Gastroesophageal sphincter (tissue), 3 donors: ENCODE measurements around the gene SLC22A5.

Source experiments
- EP300 ChIP-seq: sonication (generic); formaldehyde crosslinking; IDR thresholded peaks from one replicate; pipeline ENCODE4 v1.6.1; 2017; ENCODE audit warnings: antibody characterized with exemption, mild to moderate bottlenecking
- POLR2AphosphoS5 ChIP-seq: sonication (generic); formaldehyde crosslinking; IDR thresholded peaks from one replicate; pipeline ENCODE4 v1.6.1; 2017; ENCODE audit warnings: antibody characterized with exemption
- TF ChIP-seq, protein P1 (sequence below), 4 experiments: fragments of 200-600 bp in 2 of 4; fragments of 450-650 bp in 2 of 4; sonication (generic) in 1 of 4; IDR thresholded peaks; one replicate each; pipeline ENCODE4 v1.5.1; 2017 to 2019; ENCODE audit warnings: antibody characterized with exemption in 4 of 4, mild to moderate bottlenecking in 2 of 4, moderate library complexity in 2 of 4

DNA sequence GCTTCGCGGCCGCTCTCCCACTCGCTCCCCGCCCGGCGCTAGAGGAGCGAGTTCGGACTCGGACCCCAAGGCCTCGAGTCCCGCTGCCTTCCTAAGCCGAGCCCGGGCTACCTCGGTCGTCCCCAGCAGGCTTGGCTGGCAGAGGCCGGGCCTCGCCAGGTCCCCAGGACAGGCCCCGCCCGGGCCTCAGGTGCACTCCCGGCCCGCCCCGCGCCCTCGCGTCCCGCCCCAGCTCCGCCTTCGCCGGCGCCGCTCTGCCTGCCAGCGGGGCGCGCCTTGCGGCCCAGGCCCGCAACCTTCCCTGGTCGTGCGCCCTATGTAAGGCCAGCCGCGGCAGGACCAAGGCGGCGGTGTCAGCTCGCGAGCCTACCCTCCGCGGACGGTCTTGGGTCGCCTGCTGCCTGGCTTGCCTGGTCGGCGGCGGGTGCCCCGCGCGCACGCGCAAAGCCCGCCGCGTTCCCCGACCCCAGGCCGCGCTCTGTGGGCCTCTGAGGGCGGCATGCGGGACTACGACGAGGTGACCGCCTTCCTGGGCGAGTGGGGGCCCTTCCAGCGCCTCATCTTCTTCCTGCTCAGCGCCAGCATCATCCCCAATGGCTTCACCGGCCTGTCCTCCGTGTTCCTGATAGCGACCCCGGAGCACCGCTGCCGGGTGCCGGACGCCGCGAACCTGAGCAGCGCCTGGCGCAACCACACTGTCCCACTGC lies at the start of gene SLC22A5:
- TF ChIP-seq, protein P1, sequence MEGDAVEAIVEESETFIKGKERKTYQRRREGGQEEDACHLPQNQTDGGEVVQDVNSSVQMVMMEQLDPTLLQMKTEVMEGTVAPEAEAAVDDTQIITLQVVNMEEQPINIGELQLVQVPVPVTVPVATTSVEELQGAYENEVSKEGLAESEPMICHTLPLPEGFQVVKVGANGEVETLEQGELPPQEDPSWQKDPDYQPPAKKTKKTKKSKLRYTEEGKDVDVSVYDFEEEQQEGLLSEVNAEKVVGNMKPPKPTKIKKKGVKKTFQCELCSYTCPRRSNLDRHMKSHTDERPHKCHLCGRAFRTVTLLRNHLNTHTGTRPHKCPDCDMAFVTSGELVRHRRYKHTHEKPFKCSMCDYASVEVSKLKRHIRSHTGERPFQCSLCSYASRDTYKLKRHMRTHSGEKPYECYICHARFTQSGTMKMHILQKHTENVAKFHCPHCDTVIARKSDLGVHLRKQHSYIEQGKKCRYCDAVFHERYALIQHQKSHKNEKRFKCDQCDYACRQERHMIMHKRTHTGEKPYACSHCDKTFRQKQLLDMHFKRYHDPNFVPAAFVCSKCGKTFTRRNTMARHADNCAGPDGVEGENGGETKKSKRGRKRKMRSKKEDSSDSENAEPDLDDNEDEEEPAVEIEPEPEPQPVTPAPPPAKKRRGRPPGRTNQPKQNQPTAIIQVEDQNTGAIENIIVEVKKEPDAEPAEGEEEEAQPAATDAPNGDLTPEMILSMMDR (IDR thresholded peaks at IDR 0.05): no peak
- TF ChIP-seq POLR2AphosphoS5 (no peak), EP300 (no peak)
